ENCODE results near the gene CYTL1. TPM values are rescaled to one million over a fixed set of nuclear protein-coding genes. Genes with fewer than 3 reads are reported as not detected.
A peak's percentile ranks its signal among the peaks of the same experiment; 100 is the strongest.

CYTL1 gene
- total and polyA plus RNA-seq, 12 donors = 0.48 to 5.7 (median 1.2) TPM; not detected in 1

DNA sequence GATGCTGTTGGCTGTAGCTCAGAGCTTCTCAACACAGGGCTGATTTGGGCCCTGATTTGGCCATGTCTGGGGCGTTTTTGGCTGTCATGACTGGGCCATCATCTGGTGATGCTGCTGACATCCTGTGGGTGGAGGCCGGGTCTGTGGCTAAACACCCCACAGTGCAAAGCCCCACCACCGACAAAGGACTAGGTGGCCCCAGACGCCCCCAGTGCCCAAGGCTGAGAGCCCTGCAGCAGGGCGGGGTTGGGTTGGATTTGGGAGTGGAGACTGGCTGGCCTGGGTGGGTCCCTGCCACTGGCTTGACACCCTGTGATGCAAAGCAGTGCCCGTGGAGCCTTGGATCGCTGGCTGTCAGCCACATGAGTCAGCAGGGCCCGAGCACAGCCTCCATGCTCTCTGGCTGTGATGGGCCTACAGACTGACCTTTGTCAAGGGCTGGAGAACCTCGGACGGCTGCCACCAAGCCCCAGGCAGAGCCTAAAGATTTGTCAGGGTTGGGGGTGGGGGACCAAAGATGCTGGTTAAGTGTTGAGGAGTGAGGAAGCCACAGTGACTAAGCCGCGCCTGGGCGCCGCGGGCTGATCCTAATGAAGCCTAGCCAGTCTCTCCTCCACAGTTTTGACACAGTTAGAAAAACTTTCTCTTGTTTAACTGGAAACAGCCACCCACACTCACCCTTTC lies 28.3 kb downstream of the CYTL1 start:
- H3K36me3 ChIP-seq (replicated peaks in 1 of 2) = no peaks in the 10 kb centered on the region
- WGBS, 4 donors = 38 to 59% (median 45%) methylated on average over 4 to 15 of the region's 15 CpGs
- no peak overlapping the region for H3K4me3 ChIP-seq
- no peaks in the 10 kb centered on the region for H3K9me3 ChIP-seq (replicated peaks in 1 of 3)
- DNase-seq = peak; percentile 83 to 94 (median 90)
- H3K27ac ChIP-seq = peak overlapping the region in 1 of 5 donors; percentile 60
- no peak for TF ChIP-seq POLR2A (IDR thresholded peaks at IDR 0.05)
- TF ChIP-seq, protein P1, sequence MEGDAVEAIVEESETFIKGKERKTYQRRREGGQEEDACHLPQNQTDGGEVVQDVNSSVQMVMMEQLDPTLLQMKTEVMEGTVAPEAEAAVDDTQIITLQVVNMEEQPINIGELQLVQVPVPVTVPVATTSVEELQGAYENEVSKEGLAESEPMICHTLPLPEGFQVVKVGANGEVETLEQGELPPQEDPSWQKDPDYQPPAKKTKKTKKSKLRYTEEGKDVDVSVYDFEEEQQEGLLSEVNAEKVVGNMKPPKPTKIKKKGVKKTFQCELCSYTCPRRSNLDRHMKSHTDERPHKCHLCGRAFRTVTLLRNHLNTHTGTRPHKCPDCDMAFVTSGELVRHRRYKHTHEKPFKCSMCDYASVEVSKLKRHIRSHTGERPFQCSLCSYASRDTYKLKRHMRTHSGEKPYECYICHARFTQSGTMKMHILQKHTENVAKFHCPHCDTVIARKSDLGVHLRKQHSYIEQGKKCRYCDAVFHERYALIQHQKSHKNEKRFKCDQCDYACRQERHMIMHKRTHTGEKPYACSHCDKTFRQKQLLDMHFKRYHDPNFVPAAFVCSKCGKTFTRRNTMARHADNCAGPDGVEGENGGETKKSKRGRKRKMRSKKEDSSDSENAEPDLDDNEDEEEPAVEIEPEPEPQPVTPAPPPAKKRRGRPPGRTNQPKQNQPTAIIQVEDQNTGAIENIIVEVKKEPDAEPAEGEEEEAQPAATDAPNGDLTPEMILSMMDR (IDR thresholded peaks at IDR 0.05) = no peak
- peaks cover 0 to 3% of the 10 kb centered on the region in 2 donors for H3K4me1 ChIP-seq (replicated peaks in 1 of 2)
- intact Hi-C loops (cut with DNase I) = loop anchor here in 1 of 2 donors (10.0 kb wide), 1 partner anchor 506 kb away; no protein-coding TSS in a partner anchor
- no peaks in the 10 kb centered on the region for H3K27me3 ChIP-seq

DNA sequence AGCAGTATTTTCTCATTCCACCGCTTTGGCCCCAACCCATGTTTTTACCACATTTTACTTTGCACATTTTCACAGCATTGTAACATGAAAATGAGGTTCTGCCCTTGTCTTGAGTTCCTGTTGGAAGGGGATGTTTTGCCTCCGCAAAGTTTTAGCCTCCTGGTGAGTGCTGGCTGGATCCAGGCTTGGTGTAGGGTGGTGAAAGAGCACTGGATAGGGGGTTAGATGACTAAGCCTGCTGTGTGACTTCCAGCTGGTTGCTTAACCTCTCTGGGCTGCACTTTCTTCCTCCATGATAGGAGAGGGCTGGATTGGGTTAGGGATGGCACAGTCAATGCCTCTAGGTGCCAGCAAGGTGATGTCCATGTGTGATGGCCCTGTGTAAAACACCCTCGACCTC lies 28.9 kb downstream of the CYTL1 start:
- TF ChIP-seq, protein P1 (IDR thresholded peaks at IDR 0.05) = no peak
- TF ChIP-seq POLR2A (IDR thresholded peaks at IDR 0.05) = no peak
- Histone ChIP-seq H3K27me3 (no peaks in the 10 kb centered on the region), H3K36me3 (replicated peaks in 1 of 2) (no peaks in the 10 kb centered on the region), H3K4me1 (replicated peaks in 1 of 2) (peaks cover 0 to 3% of the 10 kb centered on the region in 2 donors), H3K4me3 (no peak overlapping the region), H3K9me3 (replicated peaks in 1 of 3) (no peaks in the 10 kb centered on the region), H3K27ac (peak overlapping the region in 1 of 5 donors; percentile 60)
- no peak for DNase-seq
- intact Hi-C loops (cut with DNase I) = loop anchor here in 1 of 2 donors (10.0 kb wide), 1 partner anchor 506 kb away; no protein-coding TSS in a partner anchor
- 90 to 93% (median 92%) methylated on average over 3 of the region's 3 CpGs for WGBS, 4 donors

DNA sequence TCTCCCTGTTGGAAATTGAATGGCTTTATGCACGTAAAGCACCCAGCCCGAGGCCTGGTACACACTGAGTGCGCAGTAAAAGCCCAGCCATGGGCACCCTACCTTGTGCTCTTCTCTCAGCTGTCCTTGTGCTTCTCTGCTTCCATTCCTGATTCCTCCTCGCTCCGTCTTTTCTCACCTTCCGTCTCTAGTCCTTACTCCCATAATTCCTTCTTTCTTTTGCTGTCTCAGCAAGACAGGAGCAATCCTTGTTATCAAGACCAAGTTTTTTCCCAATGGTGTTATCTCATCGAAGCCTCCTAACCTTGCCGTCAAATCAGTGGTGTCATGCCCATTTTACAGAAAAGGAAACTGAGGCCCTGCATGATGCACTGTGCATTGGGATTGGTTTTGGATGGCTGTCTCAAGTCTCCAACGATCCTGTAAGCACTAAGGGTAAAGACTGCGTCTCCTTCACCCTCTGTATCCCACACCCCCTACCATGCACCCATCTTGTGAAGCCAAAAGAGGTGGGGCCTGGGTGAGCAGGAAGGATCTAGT lies 30.1 kb downstream of the CYTL1 start:
- Histone ChIP-seq H3K4me1 (replicated peaks in 1 of 2) (no peaks in the 10 kb centered on the region), H3K9me3 (replicated peaks in 1 of 3) (no peaks in the 10 kb centered on the region), H3K27ac (no peak overlapping the region), H3K4me3 (no peak overlapping the region), H3K27me3 (no peaks in the 10 kb centered on the region), H3K36me3 (replicated peaks in 1 of 2) (no peaks in the 10 kb centered on the region)
- TF ChIP-seq, protein P1 (IDR thresholded peaks at IDR 0.05) = no peak
- TF ChIP-seq POLR2A (IDR thresholded peaks at IDR 0.05) = no peak
- no peak for DNase-seq
- intact Hi-C loops (cut with DNase I) = no loop called here
- 70 to 92% (median 91%) methylated on average over 10 of the region's 10 CpGs for WGBS, 4 donors

DNA sequence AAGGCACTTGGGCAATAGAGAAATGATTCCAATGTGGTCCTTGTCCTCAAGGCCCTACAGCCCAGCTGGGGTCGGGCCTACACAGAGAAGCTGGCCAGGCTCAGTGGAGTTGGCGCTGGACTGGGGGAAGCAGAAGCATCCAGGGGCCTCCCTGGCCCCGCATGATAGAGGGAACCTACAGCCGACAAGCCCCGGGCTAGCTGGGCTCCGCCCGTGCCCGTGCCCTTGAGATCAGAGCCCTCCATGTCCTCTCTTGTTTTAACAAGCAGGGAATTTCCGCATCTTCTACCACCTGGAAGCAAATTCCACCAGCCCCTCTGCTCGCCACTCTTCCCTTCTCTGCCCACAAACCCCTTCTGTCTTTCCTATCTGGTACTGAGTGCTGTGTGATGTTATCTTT lies 31.6 kb downstream of the CYTL1 start:
- H3K36me3 ChIP-seq (replicated peaks in 1 of 2) = no peaks in the 10 kb centered on the region
- WGBS, 4 donors = 78 to 85% (median 84%) methylated on average over 7 to 10 of the region's 10 CpGs
- no peak overlapping the region for H3K27ac ChIP-seq
- H3K4me3 ChIP-seq = no peak overlapping the region
- TF ChIP-seq POLR2A (IDR thresholded peaks at IDR 0.05) = no peak
- TF ChIP-seq, protein P1 (IDR thresholded peaks at IDR 0.05) = no peak
- H3K9me3 ChIP-seq (replicated peaks in 1 of 3) = no peaks in the 10 kb centered on the region
- H3K27me3 ChIP-seq = no peaks in the 10 kb centered on the region
- H3K4me1 ChIP-seq (replicated peaks in 1 of 2) = no peaks in the 10 kb centered on the region
- no peak for DNase-seq
- intact Hi-C loops (cut with DNase I) = no loop called here

Data from adrenal gland (tissue), 12 donors.